ENCODE measurements around the gene NACC2. TPM values are rescaled to one million over a fixed set of nuclear protein-coding genes. Genes with fewer than 3 reads are reported as not detected.
A peak's percentile ranks its signal among the peaks of the same experiment; 100 is the strongest.

Gene NACC2
- total RNA-seq, 6 experiments from 2014 or later = 10.9 to 25.8 (median 13.8) TPM

- Histone ChIP-seq H3K36me3 (no peaks in the 10 kb centered on the region), H3K27me3 (no peaks in the 10 kb centered on the region), H3K27ac (no peak overlapping the region), H3K9me3 (no peaks in the 10 kb centered on the region), H3K4me3 (no peak overlapping the region), H3K4me1 (no peaks in the 10 kb centered on the region)
- intact Hi-C loops (cut with DNase I) = loop anchor here in 1 of 2 donors (10.0 kb wide), 1 partner anchor 135 kb away; no protein-coding TSS in a partner anchor
- no peak for TF ChIP-seq CTCF (IDR thresholded peaks at IDR 0.05)
- DNase-seq = no peak
- ATAC-seq = no peak
- WGBS (ENCODE audit: insufficient coverage, low coverage, low lambda C conversion rate, missing lambda C conversion rate) = 82% methylated on average over 5 of the region's 5 CpGs
Observed at GRCh38 chr9:136140046-136140445, 45.0 kb upstream of the NACC2 start.

- intact Hi-C loops (cut with DNase I) = no loop called here
- no peak overlapping the region for H3K27ac ChIP-seq
- TF ChIP-seq CTCF (IDR thresholded peaks at IDR 0.05) = peak in 2 of 4 donors; percentile 14 to 18
- TF ChIP-seq POLR2A (IDR thresholded peaks at IDR 0.05) = no peak
- ATAC-seq (no peak), DNase-seq (no peak)
- no peak overlapping the region for H3K4me3 ChIP-seq
- H3K36me3 ChIP-seq = no peaks in the 10 kb centered on the region
- WGBS (ENCODE audit: insufficient coverage, low coverage, low lambda C conversion rate, missing lambda C conversion rate) = 0% methylated on average over 1 of the region's 9 CpGs
- H3K9me3 ChIP-seq = no peaks in the 10 kb centered on the region
- H3K4me1 ChIP-seq = no peaks in the 10 kb centered on the region
- no peaks in the 10 kb centered on the region for H3K27me3 ChIP-seq
Observed at GRCh38 chr9:136138566-136138965, 43.5 kb upstream of the NACC2 start.

GRCh38 chr9:136137321-136138265, 42.5 kb upstream of the NACC2 start:
- no peaks in the 10 kb centered on the region for H3K4me1 ChIP-seq
- no peak for TF ChIP-seq POLR2A (IDR thresholded peaks at IDR 0.05)
- TF ChIP-seq CTCF (IDR thresholded peaks at IDR 0.05) = no peak
- DNase-seq = no peak
- H3K27me3 ChIP-seq = no peaks in the 10 kb centered on the region
- WGBS (ENCODE audit: insufficient coverage, low coverage, low lambda C conversion rate, missing lambda C conversion rate) = 43% methylated on average over 12 of the region's 27 CpGs
- intact Hi-C loops (cut with DNase I) = no loop called here
- H3K4me3 ChIP-seq = no peak overlapping the region
- no peak overlapping the region for H3K27ac ChIP-seq
- no peaks in the 10 kb centered on the region for H3K9me3 ChIP-seq
- peak in 1 of 4 donors; percentile 34 for ATAC-seq
- H3K36me3 ChIP-seq = no peaks in the 10 kb centered on the region

- 49% methylated on average over 6 of the region's 33 CpGs for WGBS (ENCODE audit: insufficient coverage, low coverage, low lambda C conversion rate, missing lambda C conversion rate)
- Histone ChIP-seq H3K36me3 (no peaks in the 10 kb centered on the region), H3K27me3 (no peaks in the 10 kb centered on the region), H3K4me3 (no peak overlapping the region), H3K9me3 (no peaks in the 10 kb centered on the region), H3K4me1 (no peaks in the 10 kb centered on the region), H3K27ac (no peak overlapping the region)
- no peak for DNase-seq
- ATAC-seq = no peak
- no peak for TF ChIP-seq CTCF (IDR thresholded peaks at IDR 0.05)
- TF ChIP-seq POLR2A (IDR thresholded peaks at IDR 0.05) = no peak
- intact Hi-C loops (cut with DNase I) = no loop called here
Observed at GRCh38 chr9:136136127-136136925, 41.2 kb upstream of the NACC2 start.

Data from right lobe of liver (tissue), 6 donors.